D341Med (cell line): ENCODE results near the gene PAK3.

ENCODE experiments used
- DNase-seq: peaks from one replicate; pipeline ENCODE4 v3.0.0; 2012; ENCODE audit warnings: low spot score

The PAK3 gene

GRCh38 chrX:111131572-111131971 lies 35.6 kb downstream of the PAK3 start:
- DNase-seq = peak; percentile 14

- no peak for DNase-seq
These were observed 37.4 kb downstream of the PAK3 start for GRCh38 chrX:111133389-111133788.

DNA sequence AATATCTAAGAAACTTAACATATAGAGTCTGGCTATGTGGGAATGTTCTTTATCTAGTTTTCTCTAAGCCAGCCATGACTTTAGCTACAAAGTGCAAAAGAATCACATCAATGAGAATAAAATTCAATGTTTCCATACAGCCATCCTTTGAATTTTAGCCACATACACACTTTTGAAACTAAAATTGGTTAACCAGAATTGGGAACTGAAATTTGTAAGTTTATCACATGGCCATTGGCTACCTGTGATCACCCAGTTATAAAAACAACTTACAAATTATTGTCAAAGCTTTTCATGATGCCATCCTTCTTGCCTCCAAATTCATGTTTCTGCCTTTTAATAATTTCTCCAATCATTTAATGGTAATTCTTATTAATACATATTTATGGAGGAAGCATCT lies 49.9 kb downstream of the PAK3 start:
- no peak for DNase-seq

- DNase-seq = no peak
These were observed 55.8 kb downstream of the PAK3 start for GRCh38 chrX:111151764-111152163.

- DNase-seq = no peak
These were observed 63.2 kb downstream of the PAK3 start for GRCh38 chrX:111159232-111159631.

- peak; percentile 18 for DNase-seq
These were observed 68.7 kb downstream of the PAK3 start for GRCh38 chrX:111164728-111165127.

DNA sequence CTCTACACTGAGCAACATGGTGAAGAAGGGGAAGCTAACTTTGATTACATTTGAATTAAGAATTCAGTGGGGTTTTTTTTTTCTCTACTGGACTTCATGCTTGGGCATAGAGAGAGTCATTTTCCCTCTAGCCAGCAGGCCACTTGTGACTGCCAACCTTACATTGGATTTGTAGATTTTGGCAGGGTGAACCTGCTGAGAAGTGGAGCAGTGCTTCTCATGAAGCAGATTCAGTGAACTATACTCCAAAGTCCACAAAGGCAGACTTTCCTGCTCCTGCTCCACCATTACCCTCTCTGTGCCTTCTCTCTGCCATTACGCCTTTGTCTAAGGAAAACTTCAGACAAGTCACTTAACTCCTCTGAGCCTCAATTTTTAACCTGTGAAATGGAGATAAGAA lies 69.9 kb downstream of the PAK3 start:
- no peak for DNase-seq

- DNase-seq = no peak
These were observed 71.3 kb downstream of the PAK3 start for GRCh38 chrX:111167334-111167733.

GRCh38 chrX:111168314-111168713 lies 72.3 kb downstream of the PAK3 start:
- DNase-seq = no peak

- no peak for DNase-seq
These were observed 73.2 kb downstream of the PAK3 start for GRCh38 chrX:111169141-111169540.

DNA sequence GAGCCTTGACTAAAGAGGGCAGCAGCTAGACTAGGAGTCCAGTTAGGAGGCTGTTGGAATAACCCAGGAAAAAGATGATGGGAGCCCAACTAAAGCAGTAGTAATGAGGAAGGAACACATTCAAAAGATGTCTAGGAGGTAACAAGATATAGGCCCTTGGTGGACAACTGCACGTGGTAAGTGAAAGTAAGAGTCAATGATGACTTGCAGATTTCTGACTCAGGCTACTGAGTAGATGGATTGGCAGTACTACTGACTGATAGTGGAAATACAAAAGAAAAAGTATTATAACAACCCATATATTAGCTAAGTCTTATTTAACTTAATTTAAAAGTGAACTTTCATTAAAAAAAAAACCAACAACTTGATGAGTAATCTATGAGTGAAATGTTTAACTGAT lies 74.0 kb downstream of the PAK3 start:
- no peak for DNase-seq

GRCh38 chrX:111180750-111181240 lies 84.8 kb downstream of the PAK3 start:
- no peak for DNase-seq

DNA sequence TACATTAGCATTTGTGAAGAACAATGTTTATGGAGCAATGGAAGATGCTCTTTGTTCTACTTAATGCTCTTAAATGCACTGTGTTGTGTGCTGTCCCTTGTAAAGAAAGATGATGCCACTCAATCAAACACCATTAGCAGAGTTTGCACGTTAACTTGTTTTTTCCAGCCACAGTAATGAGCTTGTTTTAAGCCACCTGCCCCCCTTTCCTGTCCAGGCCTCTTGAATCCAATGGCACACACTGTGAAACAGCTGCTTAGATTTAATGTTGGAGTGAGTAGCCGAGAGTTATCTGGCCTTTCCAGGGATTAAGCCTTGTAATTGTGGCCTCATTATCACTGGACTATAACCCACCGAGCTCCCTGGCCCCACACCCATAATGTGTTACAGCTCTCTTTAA lies 86.0 kb downstream of the PAK3 start:
- DNase-seq = peak; percentile 11

DNA sequence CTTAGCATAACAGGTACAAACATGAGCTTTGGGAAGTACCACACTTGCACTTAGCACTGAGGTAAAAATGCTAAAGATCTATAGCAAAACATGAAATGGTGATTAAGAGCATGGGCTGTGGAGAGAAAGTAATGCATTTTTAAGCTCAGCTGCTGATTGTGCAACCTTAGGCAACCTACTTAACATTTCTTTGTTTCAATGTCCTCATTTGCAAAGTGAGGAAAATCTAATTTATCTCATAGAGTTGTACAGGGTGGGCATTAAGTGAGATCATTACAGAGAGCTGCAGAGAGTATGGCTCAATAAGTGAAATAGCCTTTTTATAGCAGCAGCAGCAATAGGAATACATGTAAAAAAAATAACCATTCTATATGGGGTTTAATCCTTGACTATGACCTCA lies 87.0 kb downstream of the PAK3 start:
- DNase-seq = no peak

DNA sequence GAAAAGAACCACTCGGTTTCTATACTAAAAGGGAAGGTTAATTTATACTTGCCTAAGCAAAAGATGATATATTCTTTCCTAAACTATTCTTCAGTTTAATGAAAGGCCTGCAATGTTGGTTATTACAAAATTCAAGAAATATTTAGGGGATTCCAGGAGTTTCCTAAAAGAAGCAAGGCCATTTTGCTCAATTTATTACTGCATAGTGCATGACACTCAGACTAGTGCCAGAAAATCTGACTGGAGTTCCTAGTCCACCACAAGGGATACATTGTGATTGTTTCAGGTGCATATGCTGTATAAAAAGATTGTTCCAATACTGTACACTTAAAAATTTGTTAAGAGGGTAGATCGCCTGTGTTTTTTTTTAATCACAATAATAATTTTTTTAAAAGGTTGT lies 95.6 kb downstream of the PAK3 start:
- DNase-seq = no peak

- no peak for DNase-seq
These were observed 103.5 kb downstream of the PAK3 start for GRCh38 chrX:111199505-111199904.

- no peak for DNase-seq
These were observed 104.3 kb downstream of the PAK3 start for GRCh38 chrX:111200327-111200726.

DNA sequence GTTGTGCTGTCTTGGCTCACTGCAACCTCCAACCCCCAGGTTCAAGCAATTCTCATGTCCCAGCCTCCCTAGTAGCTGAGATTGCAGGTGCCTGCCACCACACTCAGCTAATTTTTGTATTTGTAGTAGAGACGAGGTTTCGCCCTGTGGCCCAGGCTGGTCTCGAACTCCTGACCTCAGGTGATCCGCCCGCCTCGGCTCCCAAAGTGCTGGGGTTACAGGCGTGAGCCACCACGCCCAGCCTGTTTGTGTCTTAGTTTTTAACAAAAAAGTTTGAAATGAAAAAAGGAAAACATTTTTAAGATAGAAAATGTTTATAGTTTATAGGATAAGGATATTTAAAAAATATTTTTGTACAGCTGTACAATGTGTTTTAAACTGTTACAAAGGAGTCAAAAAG lies 111.9 kb downstream of the PAK3 start:
- no peak for DNase-seq

DNA sequence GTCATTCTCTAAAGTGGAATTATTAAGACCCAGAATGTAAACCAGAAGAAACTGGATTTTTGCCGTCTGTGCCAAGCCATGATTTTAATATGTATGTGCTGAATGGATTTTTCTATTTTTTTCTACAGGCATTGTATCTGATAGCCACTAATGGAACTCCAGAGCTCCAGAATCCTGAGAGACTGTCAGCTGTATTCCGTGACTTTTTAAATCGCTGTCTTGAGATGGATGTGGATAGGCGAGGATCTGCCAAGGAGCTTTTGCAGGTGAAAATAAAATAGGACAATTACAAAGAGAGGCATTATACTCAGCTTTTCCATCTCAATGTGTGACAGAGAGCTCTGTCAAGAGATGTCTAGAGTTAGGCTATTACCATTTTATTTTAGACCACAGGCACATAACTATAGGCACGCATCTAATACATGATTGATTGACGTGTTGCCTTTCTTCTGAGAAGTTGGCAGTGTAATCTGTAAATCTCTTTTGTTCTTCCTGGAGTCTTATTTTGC lies 120.4 kb downstream of the PAK3 start:
- no peak for DNase-seq

DNA sequence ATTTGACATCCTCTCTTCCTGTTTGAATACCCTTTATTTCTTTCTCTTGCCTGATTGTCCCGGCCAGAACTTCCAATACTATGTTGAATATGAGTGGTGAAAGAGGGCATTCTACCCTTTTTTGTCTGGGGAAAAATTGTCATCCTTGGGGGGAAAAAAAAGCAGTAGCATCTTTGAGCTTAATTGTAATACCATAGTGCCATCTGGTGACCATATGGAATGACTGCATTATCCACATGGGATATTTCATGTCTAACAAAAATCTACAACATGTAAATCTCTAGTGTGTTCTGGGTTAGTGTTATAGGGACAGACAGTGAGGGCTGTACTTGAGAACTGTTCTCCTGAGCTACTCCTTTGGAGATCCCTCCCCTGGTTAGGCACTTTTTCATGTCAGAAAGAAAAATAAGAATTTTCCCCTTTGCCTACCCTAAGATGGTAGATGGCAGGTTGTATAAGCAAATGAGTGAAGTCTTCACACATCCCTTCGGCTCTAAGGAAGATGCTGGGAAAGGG lies 148.3 kb downstream of the PAK3 start:
- DNase-seq = no peak

- no peak for DNase-seq
These were observed 159.1 kb downstream of the PAK3 start for GRCh38 chrX:111254896-111255693.

- DNase-seq = no peak
These were observed 161.7 kb downstream of the PAK3 start for GRCh38 chrX:111257733-111258132.

- DNase-seq = no peak
These were observed 163.6 kb downstream of the PAK3 start for GRCh38 chrX:111259559-111259958.

DNA sequence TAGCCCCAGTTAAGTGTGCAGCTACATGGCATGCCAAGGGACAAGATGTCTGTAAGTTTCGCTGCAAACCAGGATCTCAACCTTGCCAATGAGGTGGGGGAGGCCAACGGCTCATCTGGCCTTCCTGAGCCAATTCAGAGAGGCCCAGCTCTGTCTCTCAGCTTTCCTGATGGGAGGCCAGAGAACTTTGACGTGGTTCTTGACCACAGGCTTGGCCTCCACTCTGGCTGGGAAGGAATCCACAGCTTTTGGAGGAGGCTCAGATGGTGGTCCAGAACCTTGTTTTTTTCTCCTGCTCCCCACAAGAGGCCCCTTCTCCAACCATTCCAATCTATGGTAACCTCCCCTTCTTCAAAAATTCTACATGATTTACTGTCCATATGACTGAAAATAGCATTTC lies 164.5 kb downstream of the PAK3 start:
- no peak for DNase-seq
